ENCODE results near the gene GARIN5A. TPM values are rescaled to one million over a fixed set of nuclear protein-coding genes. Genes with fewer than 3 reads are reported as not detected.

GARIN5A gene
- total RNA-seq, 1 donor from 2014 or later = 2.0 TPM

- Mint-ChIP-seq H3K9me3 (ENCODE audit: unreplicated experiment) (no peaks in the 10 kb centered on the region), H3K4me3 (ENCODE audit: unreplicated experiment) (no peak overlapping the region), H3K4me1 (ENCODE audit: unreplicated experiment) (no peaks in the 10 kb centered on the region), H3K27ac (ENCODE audit: unreplicated experiment) (no peak overlapping the region), H3K27me3 (ENCODE audit: unreplicated experiment) (peaks cover 8% of the 10 kb centered on the region), H3K36me3 (ENCODE audit: unreplicated experiment) (peaks cover 3% of the 10 kb centered on the region)
- no peak for TF ChIP-seq CTCF (IDR thresholded peaks at IDR 0.05)
- no peak for DNase-seq (ENCODE audit: extremely low spot score, unreplicated experiment)
Measured at GRCh38 chr19:50500753-50501151, 24.1 kb upstream of the GARIN5A start.

GRCh38 chr19:50500060-50500752, 23.6 kb upstream of the GARIN5A start:
- Mint-ChIP-seq H3K4me3 (ENCODE audit: unreplicated experiment) (no peak overlapping the region), H3K27me3 (ENCODE audit: unreplicated experiment) (peaks cover 11% of the 10 kb centered on the region), H3K9me3 (ENCODE audit: unreplicated experiment) (no peaks in the 10 kb centered on the region), H3K27ac (ENCODE audit: unreplicated experiment) (no peak overlapping the region), H3K4me1 (ENCODE audit: unreplicated experiment) (no peaks in the 10 kb centered on the region), H3K36me3 (ENCODE audit: unreplicated experiment) (no peaks in the 10 kb centered on the region)
- peak; percentile 17 for TF ChIP-seq CTCF (IDR thresholded peaks at IDR 0.05)
- no peak for DNase-seq (ENCODE audit: extremely low spot score, unreplicated experiment)

GRCh38 chr19:50498219-50499056, 21.8 kb upstream of the GARIN5A start:
- no peaks in the 10 kb centered on the region for H3K9me3 Mint-ChIP-seq (ENCODE audit: unreplicated experiment)
- no peak for TF ChIP-seq CTCF (IDR thresholded peaks at IDR 0.05)
- no peak overlapping the region for H3K4me3 Mint-ChIP-seq (ENCODE audit: unreplicated experiment)
- peaks cover 13% of the 10 kb centered on the region for H3K27me3 Mint-ChIP-seq (ENCODE audit: unreplicated experiment)
- no peaks in the 10 kb centered on the region for H3K36me3 Mint-ChIP-seq (ENCODE audit: unreplicated experiment)
- no peaks in the 10 kb centered on the region for H3K4me1 Mint-ChIP-seq (ENCODE audit: unreplicated experiment)
- H3K27ac Mint-ChIP-seq (ENCODE audit: unreplicated experiment) = no peak overlapping the region
- no peak for DNase-seq (ENCODE audit: extremely low spot score, unreplicated experiment)

- Mint-ChIP-seq H3K27ac (ENCODE audit: unreplicated experiment) (no peak overlapping the region), H3K27me3 (ENCODE audit: unreplicated experiment) (peaks cover 16% of the 10 kb centered on the region), H3K4me3 (ENCODE audit: unreplicated experiment) (no peak overlapping the region), H3K4me1 (ENCODE audit: unreplicated experiment) (no peaks in the 10 kb centered on the region), H3K36me3 (ENCODE audit: unreplicated experiment) (no peaks in the 10 kb centered on the region), H3K9me3 (ENCODE audit: unreplicated experiment) (no peaks in the 10 kb centered on the region)
- TF ChIP-seq CTCF (IDR thresholded peaks at IDR 0.05) = no peak
- DNase-seq (ENCODE audit: extremely low spot score, unreplicated experiment) = no peak
Measured at GRCh38 chr19:50497022-50497405, 20.4 kb upstream of the GARIN5A start.

Data from osteocyte (in vitro differentiated cells).